NCI-H2196 (cell line): Measurements from ENCODE around the gene GLO1.
"Not testable (repeated sequence)": the region's sequence is repeated elsewhere in the genome, so short reads cannot be mapped to it uniquely, and the experiment has no call there.

ENCODE experiments used
- DNase-seq: peaks from one replicate; lab custom pipeline; 2025; ENCODE audit not compliant: unreplicated experiment; lab: John Stamatoyannopoulos, UW

Gene GLO1

GRCh38 chr6:38708496-38708895 is 5.6 kb upstream of the GLO1 start:
- no peak for DNase-seq

DNA sequence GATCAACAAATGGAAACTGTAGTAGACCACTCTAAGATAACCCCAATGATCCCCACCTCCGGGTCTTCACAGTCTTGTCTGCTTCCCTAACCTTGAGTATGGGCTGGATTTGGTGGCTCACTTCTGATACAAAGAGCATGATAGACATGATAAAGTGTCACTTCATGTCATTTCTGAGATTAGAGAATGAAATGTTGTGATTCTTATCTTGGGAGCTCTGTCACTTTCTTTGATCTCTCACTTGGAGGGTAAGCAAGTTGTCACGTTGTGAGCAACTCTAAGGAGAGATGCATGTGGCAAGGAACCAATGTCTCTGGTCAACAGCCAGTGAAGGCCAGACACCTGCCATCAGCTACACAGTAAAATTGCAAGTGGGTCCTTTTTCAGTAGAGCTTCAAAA is 3.0 kb upstream of the GLO1 start:
- DNase-seq = no peak

- DNase-seq = no peak
These were observed 1.1 kb upstream of the GLO1 start for GRCh38 chr6:38703949-38704590.

GRCh38 chr6:38701551-38701950 is 1.4 kb downstream of the GLO1 start:
- DNase-seq = no peak

GRCh38 chr6:38699702-38700101 is 3.2 kb downstream of the GLO1 start:
- not testable (repeated sequence) for DNase-seq

DNA sequence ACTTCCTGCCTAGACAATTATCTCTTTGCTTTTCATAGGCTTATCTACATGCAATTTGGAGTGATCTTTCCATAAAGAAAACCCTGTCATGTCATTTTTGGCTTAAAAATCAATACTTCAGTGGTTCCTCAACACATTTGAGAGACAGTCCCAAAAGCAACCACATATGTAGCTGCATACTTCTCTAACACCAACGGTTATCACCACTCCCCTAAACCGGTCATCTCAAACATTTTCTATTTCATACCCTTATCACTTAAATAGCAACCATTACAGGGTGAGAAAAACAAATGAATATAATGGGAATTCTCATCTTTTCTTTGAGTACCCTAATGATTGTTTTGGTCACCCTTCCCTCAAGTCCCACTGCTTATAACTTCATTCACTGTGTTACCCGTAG is 5.1 kb downstream of the GLO1 start:
- DNase-seq = no peak

DNA sequence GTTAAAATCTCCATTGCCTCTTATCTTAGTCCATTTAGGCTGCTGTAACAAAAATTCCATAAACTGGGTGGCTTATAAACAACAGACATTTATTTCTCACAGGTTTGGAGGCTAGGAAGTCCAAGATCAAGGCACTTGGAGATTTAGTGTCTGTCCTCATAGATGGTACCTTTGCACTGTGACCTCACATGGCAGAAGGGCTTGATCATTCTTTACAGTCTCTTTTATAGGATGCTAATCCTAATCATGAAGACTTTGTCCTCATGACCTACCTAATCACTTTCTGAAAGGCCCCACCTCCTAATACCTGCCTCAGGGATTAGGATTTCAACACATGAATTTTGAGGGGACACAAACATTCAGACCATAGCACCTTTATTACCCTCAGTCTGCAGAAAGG is 6.6 kb downstream of the GLO1 start:
- DNase-seq = no peak

- no peak for DNase-seq
These were observed 7.0 kb downstream of the GLO1 start for GRCh38 chr6:38695933-38696332.

DNA sequence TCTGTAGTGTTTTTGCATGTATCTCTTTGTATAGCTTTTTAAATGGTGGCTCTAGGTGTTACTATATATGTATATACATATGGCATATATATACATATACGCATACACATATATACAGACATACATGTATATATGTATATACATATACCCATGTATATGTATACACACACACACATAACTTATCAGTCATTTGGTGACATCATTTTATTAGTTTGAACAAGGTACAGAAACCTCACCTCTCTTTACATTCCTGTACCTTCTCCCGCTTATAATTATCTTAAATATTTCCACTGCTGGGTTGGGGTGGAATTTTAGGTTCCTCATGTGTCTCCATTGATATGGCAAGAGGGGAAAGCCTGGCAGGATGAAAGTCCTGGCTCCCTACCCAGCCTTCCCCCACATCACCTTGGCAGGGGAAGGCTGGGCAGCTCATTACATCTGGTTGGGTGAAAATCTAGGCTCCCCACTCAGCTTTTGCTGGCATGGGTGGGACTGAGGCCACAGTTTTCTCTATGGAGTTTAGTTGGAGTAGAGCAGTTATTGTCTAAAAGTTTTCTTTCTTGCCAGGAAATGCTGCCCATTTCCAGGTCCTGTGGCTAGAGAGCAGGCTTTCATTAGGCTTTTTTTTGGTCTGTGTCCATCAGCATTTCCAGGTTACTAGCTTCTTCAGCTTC is 7.6 kb downstream of the GLO1 start:
- DNase-seq = no peak

DNA sequence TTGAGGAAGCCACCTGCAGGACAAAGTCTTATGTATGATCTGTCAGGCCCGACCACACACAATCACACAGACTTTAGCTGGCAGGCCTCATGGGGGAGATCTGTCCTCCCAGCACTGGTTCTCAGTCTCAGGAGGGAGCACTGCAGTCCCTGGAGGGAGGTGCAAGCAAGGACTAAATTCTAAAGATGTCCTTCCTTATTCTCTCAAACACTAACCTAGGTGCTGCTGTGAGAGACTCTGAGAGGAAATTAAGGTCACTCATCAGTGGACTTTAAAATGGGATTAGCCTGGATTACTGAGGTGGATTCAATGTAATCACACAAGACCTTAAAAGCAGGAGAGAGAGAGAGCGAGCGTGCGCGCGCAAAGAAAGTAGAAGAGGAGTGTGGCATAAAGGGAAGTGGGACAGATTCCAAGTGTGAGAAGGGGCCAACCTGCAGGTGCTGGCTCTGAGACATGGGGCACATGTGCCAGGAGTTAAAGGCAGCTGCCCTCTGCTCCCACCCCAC is 14.3 kb downstream of the GLO1 start:
- no peak for DNase-seq

DNA sequence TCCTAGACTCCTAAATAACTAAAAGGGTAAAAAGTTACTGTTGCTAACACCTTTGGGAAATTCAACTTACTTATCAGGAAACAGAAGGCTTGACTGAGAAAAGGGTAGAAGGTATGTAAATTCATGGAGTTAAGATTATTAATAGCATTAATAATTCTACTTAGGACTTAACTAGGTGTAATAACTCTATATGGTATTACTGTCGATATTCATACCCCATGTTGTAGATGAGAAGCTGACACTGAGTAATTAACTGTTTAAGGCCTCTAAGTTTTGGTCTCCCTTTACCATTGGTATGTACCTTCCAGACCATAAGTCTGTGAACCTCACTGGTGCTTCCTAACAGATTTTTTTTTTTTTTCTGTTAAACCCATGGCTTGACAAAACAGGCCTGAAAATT is 15.4 kb downstream of the GLO1 start:
- no peak for DNase-seq

DNA sequence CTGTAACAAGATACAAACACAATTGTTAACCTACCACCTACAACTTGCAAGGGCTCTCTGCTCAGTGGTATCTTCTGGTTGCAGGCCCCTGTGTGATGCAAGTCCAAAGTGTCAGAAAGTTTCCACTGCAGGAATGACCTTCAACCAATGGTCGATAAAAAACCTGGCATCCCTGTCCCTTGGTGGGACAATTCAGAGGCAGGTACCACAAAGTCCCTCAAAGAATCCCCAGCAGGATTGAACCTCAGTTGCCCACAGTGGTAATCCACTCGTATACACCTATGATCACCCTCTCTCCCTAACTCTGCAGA is 15.9 kb downstream of the GLO1 start:
- DNase-seq = no peak

DNA sequence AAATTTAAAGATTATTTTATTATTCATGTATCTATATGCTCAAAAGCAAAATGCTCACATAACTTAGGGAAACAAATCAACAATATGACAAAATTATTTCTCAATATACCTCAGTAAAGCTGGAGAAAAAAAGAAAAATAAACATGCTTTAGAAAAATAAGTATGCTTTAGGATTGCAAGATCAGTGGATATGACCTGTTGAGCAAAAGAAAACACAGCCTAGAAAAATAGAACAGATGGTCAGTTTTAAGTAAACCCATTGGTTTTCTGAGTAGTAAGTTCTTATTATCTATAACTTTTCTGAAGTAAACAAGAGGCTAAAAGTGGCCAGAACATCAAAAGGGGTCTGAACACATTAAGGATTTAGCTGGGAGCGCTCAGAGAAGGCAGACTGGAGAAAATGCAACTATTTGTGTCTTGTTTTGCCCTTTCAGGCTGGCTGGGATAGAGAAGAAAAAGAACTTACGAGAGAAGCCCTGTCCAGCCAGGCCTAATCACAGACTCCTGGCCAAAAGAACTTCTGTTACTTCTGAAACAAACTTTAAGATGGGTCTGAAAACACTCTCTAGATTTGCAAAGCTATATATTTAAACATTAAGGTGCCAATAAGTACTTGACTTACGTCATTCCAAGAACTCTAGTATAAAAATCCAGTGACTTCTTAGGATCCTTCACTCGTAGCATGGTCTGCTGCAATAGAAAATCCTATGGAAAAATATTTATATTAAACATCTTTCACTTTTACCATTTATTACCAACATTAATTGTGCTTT is 16.5 kb downstream of the GLO1 start:
- no peak for DNase-seq

GRCh38 chr6:38684904-38685303 is 18.0 kb downstream of the GLO1 start:
- no peak for DNase-seq

- DNase-seq = no peak
These were observed 18.7 kb downstream of the GLO1 start for GRCh38 chr6:38684237-38684636.

DNA sequence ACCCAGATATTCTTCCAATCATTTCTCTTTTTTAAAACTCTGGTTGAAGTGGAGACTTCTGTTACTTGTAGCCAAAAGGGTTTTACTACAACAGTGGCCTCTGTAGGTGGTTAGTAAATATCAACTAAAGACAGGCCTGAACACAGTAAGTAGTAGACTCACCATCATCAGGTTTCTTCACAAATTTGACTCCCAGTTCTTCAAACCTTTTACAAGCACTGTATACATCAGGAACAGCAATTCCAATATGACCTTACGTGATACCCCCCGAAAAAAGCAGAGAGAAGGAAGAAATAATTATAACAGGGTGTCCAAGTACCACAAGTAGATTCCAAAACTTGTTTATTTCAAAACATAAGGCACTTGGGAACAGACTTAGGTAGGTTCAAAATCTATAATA is 21.1 kb downstream of the GLO1 start:
- DNase-seq = no peak

- DNase-seq = no peak
These were observed 23.3 kb downstream of the GLO1 start for GRCh38 chr6:38679668-38680067.

DNA sequence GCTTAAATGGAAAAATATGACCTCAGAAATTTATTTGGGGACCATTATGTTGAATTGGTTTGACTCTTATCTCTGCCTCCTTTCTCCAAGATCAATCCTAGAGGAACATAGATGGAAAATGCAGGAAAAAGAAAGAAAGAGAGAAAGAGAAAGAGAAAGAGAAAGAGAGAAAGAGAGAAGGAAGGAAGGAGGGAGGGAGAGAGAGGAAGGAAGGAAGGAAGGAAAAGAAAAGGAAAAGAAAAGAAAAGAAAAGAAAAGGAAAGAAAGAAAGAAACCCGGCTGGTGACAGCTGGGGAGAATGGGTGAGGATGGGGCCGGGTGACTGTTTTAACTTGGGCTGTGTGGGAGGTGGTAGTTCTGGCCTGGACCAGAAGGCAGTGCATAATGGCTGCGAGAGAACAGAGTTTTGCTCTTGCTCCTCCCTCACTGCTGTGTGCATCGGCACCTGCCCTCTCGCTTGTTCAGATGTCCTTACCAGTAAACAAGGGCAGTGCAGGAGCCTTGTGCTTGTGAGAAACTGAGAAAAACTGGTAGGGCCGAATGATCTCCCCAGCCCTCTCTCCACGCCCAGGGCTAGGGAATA is 24.7 kb downstream of the GLO1 start:
- DNase-seq = no peak

DNA sequence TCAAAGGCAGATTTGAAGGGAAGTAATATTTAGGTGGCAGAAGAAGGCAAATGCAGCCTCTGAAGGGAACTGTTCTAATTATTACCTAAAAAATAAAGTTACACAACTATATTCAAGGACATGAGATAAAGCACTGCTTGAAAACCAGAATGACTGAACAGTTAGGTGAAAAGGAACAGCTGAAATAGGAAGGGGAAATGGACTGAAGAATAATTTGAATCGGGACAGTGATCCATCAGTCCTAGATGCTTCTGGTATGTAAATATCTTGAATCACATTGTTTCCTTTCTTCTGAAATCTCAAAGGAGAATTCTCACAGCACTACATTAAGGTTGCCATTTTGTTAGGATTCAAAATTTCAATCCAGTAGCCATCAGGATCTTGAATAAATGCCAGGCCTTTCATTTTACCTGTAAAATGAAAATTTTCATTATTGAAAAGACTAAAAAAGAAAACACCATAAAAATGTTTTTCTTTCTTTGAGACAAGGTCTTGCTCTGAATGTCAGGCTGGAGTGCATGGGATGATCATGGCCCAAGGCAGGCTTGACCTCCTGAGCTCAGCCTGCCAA is 25.9 kb downstream of the GLO1 start:
- DNase-seq = no peak

- DNase-seq = no peak
These were observed 26.5 kb downstream of the GLO1 start for GRCh38 chr6:38676236-38676973.
